Tibial nerve (tissue), 4 donors: Measurements from ENCODE around the gene LACRT.

ENCODE experiments used
- CTCF ChIP-seq, 5 experiments: fragments of 200-600 bp in 3 of 5; fragments of 450-650 bp in 2 of 5; sonication (generic) in 3 of 5; IDR thresholded peaks; one replicate each; pipeline ENCODE4 v1.5.1; 2016 to 2019; ENCODE audit warnings: antibody characterized with exemption in 5 of 5, mild to moderate bottlenecking in 3 of 5, moderate library complexity in 2 of 5
- EP300 ChIP-seq, 2 donors: sonication (generic); formaldehyde crosslinking; IDR thresholded peaks; one replicate each; pipeline ENCODE4 v1.6.1; 2017; ENCODE audit warnings: antibody characterized with exemption in 2 of 2, mild to moderate bottlenecking in 1 of 2
- POLR2A ChIP-seq, 2 donors: fragments of 450-650 bp; IDR thresholded peaks; one replicate each; pipeline ENCODE4 v1.6.1; 2017; ENCODE audit warnings: antibody characterized with exemption in 2 of 2, mild to moderate bottlenecking in 2 of 2, moderate library complexity in 2 of 2

- TF ChIP-seq CTCF (IDR thresholded peaks at IDR 0.05), result no peak
- TF ChIP-seq POLR2A (IDR thresholded peaks at IDR 0.05), result no peak
- no peak for TF ChIP-seq EP300 (IDR thresholded peaks at IDR 0.05)
Measured at GRCh38 chr12:54588110-54588889, 46.4 kb downstream of the LACRT start, which contains the start of gene PPP1R1A.
